Fibroblast of pulmonary artery (primary cell): Measurements from ENCODE around the gene CRYBA1.
"Not testable (repeated sequence)": the region's sequence is repeated elsewhere in the genome, so short reads cannot be mapped to it uniquely, and the experiment has no call there.

Experiments used
- DNase-seq: peaks from one replicate; pipeline ENCODE4 v3.0.0-alpha.2; 2010; ENCODE audit warnings: low read depth
- H3K4me3 ChIP-seq: replicated peaks from 2 replicates; pipeline ENCODE4 v1.5.1; 2011; ENCODE audit warnings: low read depth, mild to moderate bottlenecking, control low read depth, low read length, moderate library complexity
- CTCF ChIP-seq: IDR thresholded peaks from 2 replicates; pipeline ENCODE4 v1.5.1; 2011; ENCODE audit warnings: mild to moderate bottlenecking, control low read depth, low read length, inconsistent platforms; ENCODE audit errors: missing control alignments

Gene CRYBA1

DNA sequence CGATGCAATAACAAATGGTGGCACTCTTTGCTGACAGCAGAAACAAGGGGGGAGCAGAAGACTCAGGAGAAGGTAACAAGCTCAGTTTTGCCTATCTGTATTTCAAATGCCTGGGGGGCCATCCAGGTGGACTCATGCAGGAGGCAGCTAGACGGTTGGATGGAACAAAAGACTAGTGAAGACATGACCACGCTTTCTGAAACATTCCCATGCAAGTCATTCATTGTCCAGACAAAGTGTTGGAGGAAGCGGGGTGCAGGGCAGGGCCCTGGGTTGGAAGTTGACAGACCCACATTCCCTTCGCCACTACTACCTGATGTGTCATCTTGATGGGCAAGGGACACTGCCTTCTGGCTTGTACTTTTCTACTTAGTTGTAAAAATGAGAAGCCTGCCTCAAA lies 29.8 kb upstream of the CRYBA1 start:
- no peak for TF ChIP-seq CTCF
- no peak overlapping the region for H3K4me3 ChIP-seq
- no peak for DNase-seq

GRCh38 chr17:29219378-29220047 lies 27.1 kb upstream of the CRYBA1 start:
- peak; percentile 90 for DNase-seq
- peak; percentile 96 for TF ChIP-seq CTCF
- H3K4me3 ChIP-seq, result no peak overlapping the region

DNA sequence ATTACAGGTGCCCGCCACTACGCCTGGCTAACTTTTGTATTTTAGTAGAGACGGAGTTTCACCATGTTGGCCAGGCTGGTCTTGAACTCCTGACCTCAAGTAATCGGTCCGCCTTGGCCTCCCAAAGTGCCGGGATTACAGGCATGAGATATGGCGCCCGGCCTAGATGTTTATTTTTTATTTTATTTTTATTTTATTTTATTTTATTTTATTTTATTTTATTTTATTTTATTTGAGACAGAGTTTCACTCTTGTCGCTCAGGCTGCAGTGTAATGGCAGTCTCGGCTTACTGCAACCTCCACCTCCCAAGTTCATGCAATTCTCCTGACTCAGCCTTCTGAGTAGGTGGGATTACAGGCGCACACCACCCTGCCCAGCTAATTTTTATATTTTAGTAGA lies 25.3 kb upstream of the CRYBA1 start:
- not testable (repeated sequence) for DNase-seq, H3K4me3 ChIP-seq

DNA sequence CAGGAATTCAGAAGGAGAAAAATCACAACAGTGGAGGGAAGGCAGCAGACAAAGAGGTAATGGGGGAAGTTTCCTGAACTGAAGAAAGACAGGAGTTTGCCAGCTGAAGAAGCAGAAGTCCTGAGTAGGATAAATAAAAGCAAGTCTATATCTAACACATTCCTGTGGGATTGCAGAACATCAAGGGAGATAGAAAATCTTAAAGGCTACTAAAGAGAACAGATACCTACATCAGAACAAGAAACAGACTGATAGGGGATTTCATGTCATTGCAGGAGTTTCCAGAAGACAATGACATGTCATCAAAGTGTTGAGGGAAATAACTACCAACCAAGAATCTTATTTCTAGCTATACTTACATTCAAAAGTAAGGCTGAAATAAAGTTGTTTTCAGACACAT lies 21.3 kb upstream of the CRYBA1 start:
- no peak overlapping the region for H3K4me3 ChIP-seq
- no peak for DNase-seq
- no peak for TF ChIP-seq CTCF

- no peak for DNase-seq
- H3K4me3 ChIP-seq, result no peak overlapping the region
- TF ChIP-seq CTCF, result no peak
Observed at GRCh38 chr17:29233301-29233700, 13.4 kb upstream of the CRYBA1 start.

GRCh38 chr17:29234972-29235371 lies 11.7 kb upstream of the CRYBA1 start:
- H3K4me3 ChIP-seq, DNase-seq: not testable (repeated sequence)

GRCh38 chr17:29235904-29236303 lies 10.8 kb upstream of the CRYBA1 start:
- no peak overlapping the region for H3K4me3 ChIP-seq
- DNase-seq, result no peak
- TF ChIP-seq CTCF, result no peak

GRCh38 chr17:29237476-29238132 lies 9.1 kb upstream of the CRYBA1 start:
- no peak for TF ChIP-seq CTCF
- H3K4me3 ChIP-seq, result no peak overlapping the region
- peak; percentile 84 for DNase-seq
